Mesenchymal stem cell (in vitro differentiated cells and primary cell): ENCODE results near the gene TRDN.
"Not testable (repeated sequence)": the region's sequence is repeated elsewhere in the genome, so short reads cannot be mapped to it uniquely, and the experiment has no call there.

Experiments used
- DNase-seq: peaks from one replicate; pipeline ENCODE4 v3.0.0-alpha.2; 2013
- H2AFZ ChIP-seq: one replicate; pipeline ENCODE4 v1.6.1; 2013; ENCODE audit warnings: low read depth, mild to moderate bottlenecking, control low read depth, inconsistent platforms, low read length, moderate library complexity
- H2AK5ac ChIP-seq: 2 replicates; pipeline ENCODE4 v1.6.1; 2013; ENCODE audit warnings: low read length, moderate library complexity, mild to moderate bottlenecking, inconsistent platforms; ENCODE audit not compliant: severe bottlenecking
- H2BK120ac ChIP-seq: one replicate; pipeline ENCODE4 v1.6.1; 2013; ENCODE audit warnings: low read depth, mild to moderate bottlenecking, inconsistent platforms, low read length, moderate library complexity
- H2BK12ac ChIP-seq, 2 experiments: one replicate each; pipeline ENCODE4 v1.6.1; 2013; ENCODE audit warnings: inconsistent platforms in 2 of 2, low read length in 2 of 2, mild to moderate bottlenecking in 2 of 2, moderate library complexity in 2 of 2, control low read depth in 1 of 2
- H2BK15ac ChIP-seq: one replicate; pipeline ENCODE4 v1.6.1; 2013; ENCODE audit warnings: mild to moderate bottlenecking, low read depth, inconsistent platforms; ENCODE audit not compliant: poor library complexity, severe bottlenecking
- H2BK5ac ChIP-seq: 2 replicates; pipeline ENCODE4 v1.6.1; 2013; ENCODE audit warnings: low read depth, mild to moderate bottlenecking, low read length, control low read depth, inconsistent platforms; ENCODE audit not compliant: poor library complexity, severe bottlenecking
- H3K14ac ChIP-seq, 2 experiments: one replicate each; pipeline ENCODE4 v1.6.1; 2013; ENCODE audit warnings: inconsistent platforms in 2 of 2, low read length in 2 of 2, control low read depth in 1 of 2, mild to moderate bottlenecking in 1 of 2, moderate library complexity in 1 of 2
- H3K18ac ChIP-seq, 2 experiments: one replicate each; pipeline ENCODE4 v1.6.1; 2013; ENCODE audit warnings: inconsistent platforms in 2 of 2, low read length in 2 of 2, control low read depth in 1 of 2, low read depth in 1 of 2, mild to moderate bottlenecking in 1 of 2
- H3K23ac ChIP-seq, 2 experiments: one replicate each; pipeline ENCODE4 v1.6.1; 2013; ENCODE audit warnings: inconsistent platforms in 2 of 2, low read length in 2 of 2, mild to moderate bottlenecking in 2 of 2, moderate library complexity in 2 of 2, control low read depth in 1 of 2
- H3K27ac ChIP-seq: 2 replicates; pipeline ENCODE4 v1.5.1; 2013; ENCODE audit warnings: mild to moderate bottlenecking, moderate library complexity, low read length, control low read depth, inconsistent platforms; ENCODE audit not compliant: poor library complexity, severe bottlenecking
- H3K27me3 ChIP-seq, 2 experiments: 2 replicates each; pipeline versions ENCODE4 v1.6.1 to v1.7.0; 2013; ENCODE audit warnings: low read length in 2 of 2, mild to moderate bottlenecking in 2 of 2, moderate library complexity in 2 of 2, control low read depth in 1 of 2, inconsistent platforms in 1 of 2; ENCODE audit not compliant: control insufficient read depth in 1 of 2, insufficient read depth in 1 of 2
- H3K36me3 ChIP-seq, 2 experiments: 2 replicates each; pipeline versions ENCODE4 v1.6.1 to v1.7.0; 2013; ENCODE audit warnings: low read length in 2 of 2, control low read depth in 1 of 2, inconsistent platforms in 1 of 2, low read depth in 1 of 2, mild to moderate bottlenecking in 1 of 2; ENCODE audit not compliant: insufficient read depth in 2 of 2, control insufficient read depth in 1 of 2
- H3K4ac ChIP-seq, 2 experiments: one replicate each; pipeline ENCODE4 v1.6.1; 2013; ENCODE audit warnings: inconsistent platforms in 2 of 2, low read length in 2 of 2, mild to moderate bottlenecking in 2 of 2, moderate library complexity in 2 of 2, control low read depth in 1 of 2, low read depth in 1 of 2
- H3K4me1 ChIP-seq: 2 replicates; pipeline ENCODE4 v1.6.1; 2013; ENCODE audit warnings: low read depth, low read length, control low read depth; ENCODE audit not compliant: control insufficient read depth, insufficient read depth
- H3K4me2 ChIP-seq: 2 replicates; pipeline ENCODE4 v1.6.1; 2013; ENCODE audit warnings: low read length, mild to moderate bottlenecking, inconsistent platforms; ENCODE audit not compliant: poor library complexity, severe bottlenecking
- H3K4me3 ChIP-seq, 2 experiments: 2 replicates each; pipeline versions ENCODE4 v1.5.1 to v1.7.0; 2013; ENCODE audit warnings: low read length in 2 of 2, mild to moderate bottlenecking in 2 of 2, control low read depth in 1 of 2, low read depth in 1 of 2; ENCODE audit not compliant: insufficient read depth in 1 of 2
- H3K79me1 ChIP-seq: replicated peaks from 2 replicates; pipeline ENCODE4 v1.6.1; 2013; ENCODE audit warnings: mild to moderate bottlenecking, control low read depth, low read length, inconsistent platforms; ENCODE audit not compliant: poor library complexity, severe bottlenecking
- H3K9ac ChIP-seq: 2 replicates; pipeline ENCODE4 v1.7.0; 2013; ENCODE audit warnings: mild to moderate bottlenecking, low read length, moderate library complexity
- H3K9me3 ChIP-seq: 2 replicates; pipeline ENCODE4 v1.7.0; 2013; ENCODE audit warnings: mild to moderate bottlenecking, low read length; ENCODE audit not compliant: control insufficient read depth
- H4K8ac ChIP-seq: one replicate; pipeline ENCODE4 v1.6.1; 2013; ENCODE audit warnings: inconsistent platforms, mild to moderate bottlenecking, low read length, moderate library complexity
- H4K91ac ChIP-seq: one replicate; pipeline ENCODE4 v1.6.1; 2013; ENCODE audit warnings: mild to moderate bottlenecking, low read length, inconsistent platforms
- WGBS: methylation state at CpG from one replicate; pipeline ENCODE4 v1.1.7; 2013; ENCODE audit warnings: mixed read lengths; 5-methylcytosine and 5-hydroxymethylcytosine counted together

The TRDN gene

DNA sequence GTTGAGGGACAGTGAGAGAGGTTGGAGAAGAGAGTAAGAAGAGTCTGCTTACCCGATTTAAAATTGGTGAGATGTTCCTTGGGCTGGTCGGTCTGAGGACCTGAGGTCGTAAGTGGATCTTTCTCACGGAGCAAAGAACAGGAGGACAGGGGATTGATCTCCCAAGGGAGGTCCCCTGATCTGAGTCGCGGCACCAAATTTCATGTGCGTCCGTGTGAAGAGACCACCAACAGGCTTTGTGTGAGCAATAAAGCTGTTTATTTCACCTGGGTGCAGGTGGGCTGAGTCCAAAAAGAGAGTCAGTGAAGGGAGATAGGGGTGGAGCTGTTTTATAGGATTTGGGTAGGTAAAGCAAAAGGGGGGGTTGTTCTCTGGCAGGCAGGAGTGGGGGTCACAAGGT, 49.3 kb downstream of the TRDN start:
- H2BK12ac ChIP-seq, H3K4me3 ChIP-seq, H4K8ac ChIP-seq, H3K23ac ChIP-seq, H3K27me3 ChIP-seq, H2BK5ac ChIP-seq, H2BK15ac ChIP-seq, H2BK120ac ChIP-seq, H3K27ac ChIP-seq, H3K4me1 ChIP-seq, H4K91ac ChIP-seq, H3K18ac ChIP-seq, H3K14ac ChIP-seq, H2AFZ ChIP-seq, H3K9me3 ChIP-seq, H3K9ac ChIP-seq, DNase-seq, H3K4ac ChIP-seq, H2AK5ac ChIP-seq, H3K36me3 ChIP-seq, H3K79me1 ChIP-seq, H3K4me2 ChIP-seq: not testable (repeated sequence)
- 83% methylated on average over 8 of the region's 8 CpGs for WGBS

DNA sequence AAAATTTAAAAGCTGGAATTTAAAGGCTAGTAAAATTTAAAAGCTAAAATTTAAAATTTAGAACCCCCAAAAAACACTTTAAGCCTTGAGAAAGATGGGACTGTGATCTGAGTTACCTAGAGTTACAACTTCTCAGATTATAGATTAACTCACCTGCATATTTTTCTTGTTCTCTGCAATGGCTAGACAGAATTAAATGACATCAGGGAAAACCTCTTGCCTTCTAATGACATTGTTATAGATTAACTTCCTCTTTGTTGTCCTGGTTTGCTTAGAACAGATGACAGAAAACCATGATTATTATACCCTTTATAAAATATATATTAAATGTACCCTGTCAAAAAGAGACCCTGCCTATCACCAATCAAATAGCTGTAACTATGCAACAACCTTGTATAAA, 56.4 kb downstream of the TRDN start:
- Histone ChIP-seq H3K79me1 (no peaks in the 10 kb centered on the region), H3K9ac (no peak overlapping the region), H2AFZ (no peak overlapping the region), H3K27me3 (no peaks in the 10 kb centered on the region), H3K4ac (no peak overlapping the region), H2BK15ac (no peak overlapping the region), H3K27ac (no peak overlapping the region), H3K4me2 (no peak overlapping the region), H2AK5ac (no peak overlapping the region), H3K4me1 (no peaks in the 10 kb centered on the region), H3K36me3 (no peaks in the 10 kb centered on the region), H4K8ac (no peak overlapping the region), H3K4me3 (no peak overlapping the region), H2BK12ac (no peak overlapping the region), H3K23ac (no peak overlapping the region), H3K18ac (no peak overlapping the region), H2BK120ac (no peak overlapping the region), H3K9me3 (no peaks in the 10 kb centered on the region), H3K14ac (no peak overlapping the region), H2BK5ac (no peak overlapping the region), H4K91ac (no peak overlapping the region)
- no peak for DNase-seq

DNA sequence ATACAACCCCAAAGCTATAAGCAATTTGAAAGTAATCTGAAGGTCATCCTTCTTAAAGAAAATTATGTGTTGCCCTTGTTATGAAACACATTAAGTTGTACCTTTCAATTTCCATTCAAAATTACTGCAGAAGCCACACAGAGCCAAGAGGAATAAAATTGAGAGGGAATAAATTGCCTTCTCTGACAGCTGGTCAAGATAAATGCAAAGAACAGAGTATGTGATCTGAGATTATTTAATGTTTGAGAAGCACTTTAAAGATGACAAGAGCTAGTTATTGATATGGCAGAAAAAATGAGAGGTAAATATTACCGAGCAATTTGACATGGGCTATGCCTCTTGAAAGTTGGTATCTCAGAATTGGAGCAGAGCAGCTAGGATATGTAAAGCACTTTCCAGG, 61.6 kb downstream of the TRDN start:
- Histone ChIP-seq H2BK5ac (no peak overlapping the region), H3K79me1 (no peaks in the 10 kb centered on the region), H2AFZ (no peak overlapping the region), H2AK5ac (no peak overlapping the region), H2BK12ac (no peak overlapping the region), H3K18ac (no peak overlapping the region), H4K8ac (no peak overlapping the region), H3K36me3 (no peaks in the 10 kb centered on the region), H3K4me2 (no peak overlapping the region), H3K27ac (no peak overlapping the region), H3K14ac (no peak overlapping the region), H3K9me3 (no peaks in the 10 kb centered on the region), H3K4ac (no peak overlapping the region), H2BK15ac (no peak overlapping the region), H3K23ac (no peak overlapping the region), H3K27me3 (no peaks in the 10 kb centered on the region), H3K4me1 (no peaks in the 10 kb centered on the region), H4K91ac (no peak overlapping the region), H3K4me3 (no peak overlapping the region), H3K9ac (no peak overlapping the region), H2BK120ac (no peak overlapping the region)
- DNase-seq, result no peak
- 100% methylated on average over 1 of the region's 1 CpG for WGBS

DNA sequence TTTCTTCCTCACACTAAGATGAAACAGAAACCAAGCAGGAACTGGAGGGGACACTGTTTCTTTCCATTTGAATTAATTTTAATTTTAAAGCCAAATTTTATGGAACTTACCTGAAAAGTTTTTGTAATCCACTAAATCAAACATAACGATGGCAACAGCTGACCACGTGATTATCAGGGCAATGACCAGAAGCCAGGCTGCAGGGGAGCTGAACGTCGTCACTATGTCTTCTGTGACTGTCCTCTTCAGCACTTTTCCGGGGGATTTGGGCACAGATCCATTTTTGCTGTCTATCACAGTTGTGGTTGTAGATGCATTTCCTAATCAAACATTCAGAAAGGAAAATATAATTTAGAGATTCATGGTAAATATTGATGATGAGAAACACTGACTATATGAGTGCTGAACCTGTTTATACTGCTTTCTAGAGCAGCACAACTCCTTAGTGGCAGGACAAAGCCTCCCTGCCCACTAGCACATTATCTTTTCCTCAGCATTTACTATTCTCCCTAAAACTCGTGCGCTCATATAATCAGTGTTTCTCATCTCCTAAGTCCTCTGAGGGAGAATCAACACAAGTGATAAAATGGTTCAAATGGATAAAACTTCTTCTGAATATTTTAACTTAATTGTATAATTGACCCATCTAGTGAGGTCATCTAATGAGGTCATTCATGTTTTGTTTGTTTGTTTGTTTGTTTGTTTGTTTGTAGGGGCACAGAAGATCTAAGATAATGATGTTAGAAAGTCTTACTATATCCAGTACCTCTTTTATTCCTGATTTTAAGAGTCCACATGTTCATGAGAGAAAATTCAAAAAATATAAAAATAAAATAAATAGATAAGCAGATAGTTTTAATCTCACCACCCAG, 65.7 kb downstream of the TRDN start:
- Histone ChIP-seq H3K27ac (no peak overlapping the region), H3K4me3 (no peak overlapping the region), H2BK12ac (no peak overlapping the region), H3K23ac (no peak overlapping the region), H2AK5ac (no peak overlapping the region), H2BK120ac (no peak overlapping the region), H2AFZ (no peak overlapping the region), H2BK15ac (no peak overlapping the region), H3K14ac (no peak overlapping the region), H3K9me3 (no peaks in the 10 kb centered on the region), H3K4ac (no peak overlapping the region), H3K36me3 (no peaks in the 10 kb centered on the region), H3K18ac (no peak overlapping the region), H4K8ac (no peak overlapping the region), H3K4me1 (no peaks in the 10 kb centered on the region), H3K9ac (no peak overlapping the region), H3K27me3 (no peaks in the 10 kb centered on the region), H3K4me2 (no peak overlapping the region), H3K79me1 (no peaks in the 10 kb centered on the region), H2BK5ac (no peak overlapping the region), H4K91ac (no peak overlapping the region)
- no peak for DNase-seq
- WGBS, result 69% methylated on average over 6 of the region's 7 CpGs
